ENCODE measurements around the gene DPYSL5.

DPYSL5 gene

GRCh38 chr2:26970928-26971627, 123.1 kb downstream of the DPYSL5 start:
- peaks cover 47% of the 10 kb centered on the region for H3K27me3 ChIP-seq (ENCODE audit: insufficient read depth, low read length, poor library complexity)
- no peak overlapping the region for H3K4me3 ChIP-seq (ENCODE audit: low read depth in 1 of 2, low read length in 2 of 2)
- no peaks in the 10 kb centered on the region for H3K36me3 ChIP-seq (ENCODE audit: insufficient read depth, low read length)
- H3K4me1 ChIP-seq (ENCODE audit: insufficient read depth, low read length): peaks cover 9% of the 10 kb centered on the region
- DNase-seq (no peak), ATAC-seq (ENCODE audit: insufficient read depth, low read depth) (no peak)
- H3K9me3 ChIP-seq (ENCODE audit: insufficient read depth, low read length, severe bottlenecking): no peaks in the 10 kb centered on the region
- no peak overlapping the region for H3K9ac ChIP-seq (ENCODE audit: low read depth, low read length)
- no peak overlapping the region for H3K27ac ChIP-seq (ENCODE audit: low read length)
- no peaks in the 10 kb centered on the region for H3K79me2 ChIP-seq (ENCODE audit: insufficient read depth, low read length)
- TF ChIP-seq, protein P1, sequence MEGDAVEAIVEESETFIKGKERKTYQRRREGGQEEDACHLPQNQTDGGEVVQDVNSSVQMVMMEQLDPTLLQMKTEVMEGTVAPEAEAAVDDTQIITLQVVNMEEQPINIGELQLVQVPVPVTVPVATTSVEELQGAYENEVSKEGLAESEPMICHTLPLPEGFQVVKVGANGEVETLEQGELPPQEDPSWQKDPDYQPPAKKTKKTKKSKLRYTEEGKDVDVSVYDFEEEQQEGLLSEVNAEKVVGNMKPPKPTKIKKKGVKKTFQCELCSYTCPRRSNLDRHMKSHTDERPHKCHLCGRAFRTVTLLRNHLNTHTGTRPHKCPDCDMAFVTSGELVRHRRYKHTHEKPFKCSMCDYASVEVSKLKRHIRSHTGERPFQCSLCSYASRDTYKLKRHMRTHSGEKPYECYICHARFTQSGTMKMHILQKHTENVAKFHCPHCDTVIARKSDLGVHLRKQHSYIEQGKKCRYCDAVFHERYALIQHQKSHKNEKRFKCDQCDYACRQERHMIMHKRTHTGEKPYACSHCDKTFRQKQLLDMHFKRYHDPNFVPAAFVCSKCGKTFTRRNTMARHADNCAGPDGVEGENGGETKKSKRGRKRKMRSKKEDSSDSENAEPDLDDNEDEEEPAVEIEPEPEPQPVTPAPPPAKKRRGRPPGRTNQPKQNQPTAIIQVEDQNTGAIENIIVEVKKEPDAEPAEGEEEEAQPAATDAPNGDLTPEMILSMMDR (IDR thresholded peaks at IDR 0.05; ENCODE audit: borderline replicate concordance, extremely low read depth, low read length, poor library complexity, severe bottlenecking): no peak
- TF ChIP-seq EZH2 (IDR thresholded peaks at IDR 0.05; ENCODE audit: borderline replicate concordance, low read depth, low read length, severe bottlenecking): no peak
- H3K4me2 ChIP-seq (ENCODE audit: insufficient read depth, low read length): peak overlapping the region; percentile 72
- H4K20me1 ChIP-seq (ENCODE audit: insufficient read depth, low read length): no peaks in the 10 kb centered on the region; the same call in 1 of the 2 replicates
- no peak overlapping the region for H2AFZ ChIP-seq (ENCODE audit: low read depth, low read length)

DNA sequence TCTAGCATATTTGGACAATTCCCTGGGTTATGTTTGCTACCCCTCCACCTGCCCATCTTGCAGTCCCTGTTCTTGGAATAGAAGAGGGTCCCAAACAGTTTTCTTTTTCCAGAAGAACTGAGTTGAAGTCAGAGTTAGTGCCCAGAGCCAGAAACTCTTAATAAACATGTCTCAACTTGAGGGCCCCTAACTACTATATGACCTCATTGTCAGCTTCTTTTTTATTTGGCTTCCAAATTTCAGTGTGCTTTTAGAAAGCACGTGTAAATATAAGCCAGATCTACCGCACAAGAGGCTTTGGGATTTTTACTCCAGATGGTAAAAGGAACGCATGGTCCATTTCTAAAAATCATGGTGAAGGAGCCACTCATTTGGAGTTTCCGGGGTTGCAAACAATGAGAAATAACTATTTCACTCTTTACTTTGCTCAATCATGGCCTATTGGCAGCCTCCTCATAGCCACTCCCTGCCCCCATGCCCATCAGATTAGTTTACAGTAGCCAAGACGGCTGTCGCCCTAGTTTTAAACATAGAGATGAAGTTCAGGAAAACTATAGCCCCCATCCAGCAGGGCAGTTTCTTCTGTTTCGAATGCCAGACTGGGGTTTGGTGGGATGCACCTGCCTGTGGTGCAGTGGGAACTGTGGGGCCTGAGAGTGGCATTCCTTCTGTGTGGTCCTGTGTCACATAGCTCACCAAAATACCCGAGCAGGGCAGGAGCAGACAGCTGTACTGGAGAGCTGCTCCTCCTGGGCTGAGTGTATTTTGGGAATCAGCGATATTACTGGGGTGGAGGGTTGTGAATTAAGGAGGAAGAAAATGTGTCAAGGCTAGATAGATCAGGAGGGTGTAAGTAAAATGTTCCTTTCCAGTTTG, 124.2 kb downstream of the DPYSL5 start:
- H3K4me2 ChIP-seq (ENCODE audit: insufficient read depth, low read length): no peak overlapping the region
- no peaks in the 10 kb centered on the region for H3K9me3 ChIP-seq (ENCODE audit: insufficient read depth, low read length, severe bottlenecking)
- ATAC-seq (ENCODE audit: insufficient read depth, low read depth) (no peak), DNase-seq (no peak)
- no peaks in the 10 kb centered on the region for H3K36me3 ChIP-seq (ENCODE audit: insufficient read depth, low read length)
- no peaks in the 10 kb centered on the region for H3K79me2 ChIP-seq (ENCODE audit: insufficient read depth, low read length)
- no peak overlapping the region for H2AFZ ChIP-seq (ENCODE audit: low read depth, low read length)
- H3K27me3 ChIP-seq (ENCODE audit: insufficient read depth, low read length, poor library complexity): peaks cover 53% of the 10 kb centered on the region
- H3K4me3 ChIP-seq (ENCODE audit: low read depth in 1 of 2, low read length in 2 of 2): no peak overlapping the region
- TF ChIP-seq, protein P1 (IDR thresholded peaks at IDR 0.05; ENCODE audit: borderline replicate concordance, extremely low read depth, low read length, poor library complexity, severe bottlenecking): no peak
- TF ChIP-seq EZH2 (IDR thresholded peaks at IDR 0.05; ENCODE audit: borderline replicate concordance, low read depth, low read length, severe bottlenecking): no peak
- H3K9ac ChIP-seq (ENCODE audit: low read depth, low read length): no peak overlapping the region
- H4K20me1 ChIP-seq (ENCODE audit: insufficient read depth, low read length): no peaks in the 10 kb centered on the region; the same call in 1 of the 2 replicates
- peaks cover 9% of the 10 kb centered on the region for H3K4me1 ChIP-seq (ENCODE audit: insufficient read depth, low read length)
- no peak overlapping the region for H3K27ac ChIP-seq (ENCODE audit: low read length)

- H3K79me2 ChIP-seq (ENCODE audit: insufficient read depth, low read length): no peaks in the 10 kb centered on the region
- ATAC-seq (ENCODE audit: insufficient read depth, low read depth): no peak
- DNase-seq: no peak
- H3K9ac ChIP-seq (ENCODE audit: low read depth, low read length): no peak overlapping the region
- no peak overlapping the region for H3K27ac ChIP-seq (ENCODE audit: low read length)
- no peaks in the 10 kb centered on the region for H3K36me3 ChIP-seq (ENCODE audit: insufficient read depth, low read length)
- no peaks in the 10 kb centered on the region for H3K9me3 ChIP-seq (ENCODE audit: insufficient read depth, low read length, severe bottlenecking)
- no peak overlapping the region for H3K4me3 ChIP-seq (ENCODE audit: low read depth in 1 of 2, low read length in 2 of 2)
- no peaks in the 10 kb centered on the region; the same call in 1 of the 2 replicates for H4K20me1 ChIP-seq (ENCODE audit: insufficient read depth, low read length)
- no peak overlapping the region for H3K4me2 ChIP-seq (ENCODE audit: insufficient read depth, low read length)
- TF ChIP-seq EZH2 (IDR thresholded peaks at IDR 0.05; ENCODE audit: borderline replicate concordance, low read depth, low read length, severe bottlenecking): no peak
- TF ChIP-seq, protein P1 (IDR thresholded peaks at IDR 0.05; ENCODE audit: borderline replicate concordance, extremely low read depth, low read length, poor library complexity, severe bottlenecking): no peak
- H3K27me3 ChIP-seq (ENCODE audit: insufficient read depth, low read length, poor library complexity): peaks cover 50% of the 10 kb centered on the region
- H2AFZ ChIP-seq (ENCODE audit: low read depth, low read length): no peak overlapping the region
- peaks cover 9% of the 10 kb centered on the region for H3K4me1 ChIP-seq (ENCODE audit: insufficient read depth, low read length)
Measured at GRCh38 chr2:26974352-26974751, 126.4 kb downstream of the DPYSL5 start.

All from DND-41 (cell line).